ENCODE results near the gene AIFM3. TPM values are rescaled to one million over a fixed set of nuclear protein-coding genes. Genes with fewer than 3 reads are reported as not detected.

Gene AIFM3
- polyA plus RNA-seq, 12 donors, result 0.19 to 0.65 (median 0.42) TPM; not detected in 2

DNA sequence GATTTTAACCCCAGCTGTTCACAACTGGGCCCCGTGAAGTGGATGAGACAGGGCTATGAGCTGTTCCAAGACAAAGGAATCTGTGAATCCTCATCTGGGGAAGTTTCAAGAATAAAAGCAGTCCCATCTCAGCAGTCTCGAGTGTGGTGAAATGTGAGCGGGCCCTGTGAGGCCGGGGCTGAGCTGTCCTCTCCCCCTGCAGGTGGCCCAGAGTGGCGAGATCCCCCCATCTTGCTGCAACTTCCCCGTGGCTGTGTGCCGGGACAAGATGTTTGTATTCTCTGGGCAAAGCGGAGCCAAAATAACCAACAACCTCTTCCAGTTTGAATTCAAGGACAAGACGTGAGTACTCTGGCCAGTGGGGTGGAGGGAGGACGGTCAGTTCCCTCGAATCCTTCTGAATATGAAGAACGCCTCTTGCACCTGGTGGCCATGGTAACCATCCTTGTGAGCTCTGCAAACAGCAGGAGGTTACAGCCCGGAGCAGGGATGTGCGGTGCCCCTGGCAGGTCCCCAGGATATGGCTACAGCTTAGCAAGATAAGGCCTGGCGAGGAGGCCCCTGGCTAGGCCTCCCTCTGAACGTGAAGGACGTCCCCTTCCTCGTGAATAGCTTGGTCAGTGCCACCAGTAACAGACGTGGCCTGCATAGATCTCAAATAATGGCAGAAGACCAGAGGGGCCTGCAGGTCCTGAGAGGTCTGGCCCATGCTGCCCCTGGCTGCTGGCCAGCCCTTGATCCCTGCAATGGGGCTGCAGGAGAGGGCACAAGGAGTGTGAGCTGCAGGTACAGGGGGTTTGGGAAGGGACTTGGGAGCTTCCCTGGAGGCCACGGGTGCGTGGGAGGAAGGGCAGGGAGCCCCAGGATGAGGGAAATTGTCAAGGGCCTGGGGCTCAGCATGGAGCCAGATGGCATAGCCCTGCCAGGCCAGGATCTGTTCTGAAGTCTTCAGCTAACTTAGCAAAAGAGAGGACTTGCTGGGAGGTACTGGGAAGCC lies 23.4 kb downstream of the AIFM3 start:
- DNase-seq, result no peak

DNA sequence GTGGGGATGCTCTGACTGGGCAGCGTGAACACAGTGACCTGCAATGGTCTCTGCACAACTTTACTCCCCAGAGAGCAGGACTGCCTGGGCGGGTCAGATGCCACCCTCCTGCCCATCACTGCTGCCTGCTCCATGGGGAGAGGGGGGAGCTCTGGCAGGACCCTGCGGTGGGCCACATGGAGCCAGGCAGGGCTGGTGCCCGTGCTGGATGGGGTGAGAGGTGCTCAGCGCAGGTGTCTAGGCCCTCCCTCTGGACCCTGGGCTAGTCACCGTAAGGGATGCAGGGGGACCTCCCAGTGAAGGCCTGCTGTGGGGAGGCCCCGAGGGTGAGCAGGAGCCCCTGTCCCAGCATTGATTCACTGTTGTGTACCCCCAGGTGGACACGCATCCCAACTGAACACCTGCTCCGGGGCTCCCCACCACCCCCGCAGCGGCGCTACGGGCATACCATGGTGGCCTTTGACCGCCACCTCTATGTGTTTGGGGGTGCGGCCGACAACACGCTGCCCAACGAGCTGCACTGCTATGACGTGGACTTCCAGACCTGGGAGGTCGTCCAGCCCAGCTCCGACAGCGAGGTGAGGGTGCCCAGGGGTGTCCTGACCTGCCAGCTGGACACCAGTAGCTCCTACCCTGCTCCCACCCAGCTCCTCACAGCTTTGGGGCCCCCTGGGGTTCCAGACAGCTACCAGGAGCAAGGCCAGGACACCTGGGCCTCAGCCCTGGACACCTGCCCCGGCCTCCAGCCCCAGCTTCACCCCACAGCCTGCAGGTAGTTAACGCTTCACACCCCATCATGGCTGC lies 24.4 kb downstream of the AIFM3 start:
- no peak for DNase-seq

- DNase-seq, result no peak
Observed at GRCh38 chr22:20992056-20992442, 25.0 kb downstream of the AIFM3 start.

GRCh38 chr22:20992456-20993303 lies 25.6 kb downstream of the AIFM3 start:
- no peak for DNase-seq

GRCh38 chr22:20993304-20994127 lies 26.5 kb downstream of the AIFM3 start:
- no peak for DNase-seq

GRCh38 chr22:20994128-20994901 lies 27.3 kb downstream of the AIFM3 start:
- no peak for DNase-seq

GRCh38 chr22:20994902-20995241 lies 27.8 kb downstream of the AIFM3 start:
- no peak for DNase-seq

DNA sequence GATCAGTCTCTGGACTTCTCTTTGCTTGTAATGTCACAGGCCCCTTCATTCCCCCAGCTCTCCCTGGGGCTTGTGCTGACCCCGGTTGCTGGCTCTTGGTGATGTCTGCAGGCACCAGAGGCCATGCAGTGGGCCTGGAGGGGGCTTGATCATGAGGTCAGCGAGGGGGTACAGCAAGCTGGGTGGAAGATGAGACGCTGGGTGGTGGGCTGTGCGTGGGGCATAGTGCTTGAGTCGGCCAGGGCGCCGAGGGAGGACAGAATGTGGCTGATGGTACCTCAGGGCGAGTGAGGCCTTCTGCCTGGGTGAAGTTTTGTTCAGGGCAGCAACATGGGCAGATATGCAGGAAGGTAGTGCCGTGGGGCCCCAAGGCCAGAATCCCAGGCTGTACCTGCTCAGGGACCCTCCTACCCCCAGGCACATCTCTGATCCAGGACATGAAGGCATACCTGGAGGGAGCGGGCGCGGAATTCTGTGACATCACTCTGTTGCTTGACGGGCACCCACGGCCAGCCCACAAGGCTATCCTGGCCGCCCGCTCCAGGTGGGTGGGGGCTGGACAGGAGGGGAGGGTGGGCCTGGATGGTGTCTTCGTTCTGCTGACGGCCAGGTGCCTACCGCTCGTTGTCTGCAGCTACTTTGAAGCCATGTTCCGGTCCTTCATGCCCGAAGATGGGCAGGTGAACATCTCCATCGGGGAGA lies 28.4 kb downstream of the AIFM3 start:
- no peak for DNase-seq

DNA sequence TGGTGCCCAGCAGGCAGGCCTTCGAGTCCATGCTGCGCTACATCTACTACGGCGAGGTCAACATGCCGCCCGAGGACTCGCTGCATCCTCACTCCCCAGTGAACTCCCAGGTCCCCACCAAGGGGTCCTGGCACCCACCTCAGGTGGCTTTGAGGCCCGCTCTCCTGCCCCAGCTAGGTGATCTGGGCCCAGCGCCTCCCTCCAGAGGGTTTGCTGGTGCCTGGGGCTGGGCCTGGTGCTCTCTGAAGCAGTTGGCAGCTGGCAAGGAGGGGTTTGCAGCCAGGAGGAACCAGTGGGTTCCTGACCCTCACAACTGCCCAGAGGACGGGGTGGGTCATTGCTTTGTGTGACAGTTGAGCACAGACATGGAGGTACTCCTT lies 29.0 kb downstream of the AIFM3 start:
- DNase-seq, result no peak

GRCh38 chr22:20996598-20997535 lies 29.8 kb downstream of the AIFM3 start:
- no peak for DNase-seq

GRCh38 chr22:20997536-20998257 lies 30.6 kb downstream of the AIFM3 start:
- no peak for DNase-seq

DNA sequence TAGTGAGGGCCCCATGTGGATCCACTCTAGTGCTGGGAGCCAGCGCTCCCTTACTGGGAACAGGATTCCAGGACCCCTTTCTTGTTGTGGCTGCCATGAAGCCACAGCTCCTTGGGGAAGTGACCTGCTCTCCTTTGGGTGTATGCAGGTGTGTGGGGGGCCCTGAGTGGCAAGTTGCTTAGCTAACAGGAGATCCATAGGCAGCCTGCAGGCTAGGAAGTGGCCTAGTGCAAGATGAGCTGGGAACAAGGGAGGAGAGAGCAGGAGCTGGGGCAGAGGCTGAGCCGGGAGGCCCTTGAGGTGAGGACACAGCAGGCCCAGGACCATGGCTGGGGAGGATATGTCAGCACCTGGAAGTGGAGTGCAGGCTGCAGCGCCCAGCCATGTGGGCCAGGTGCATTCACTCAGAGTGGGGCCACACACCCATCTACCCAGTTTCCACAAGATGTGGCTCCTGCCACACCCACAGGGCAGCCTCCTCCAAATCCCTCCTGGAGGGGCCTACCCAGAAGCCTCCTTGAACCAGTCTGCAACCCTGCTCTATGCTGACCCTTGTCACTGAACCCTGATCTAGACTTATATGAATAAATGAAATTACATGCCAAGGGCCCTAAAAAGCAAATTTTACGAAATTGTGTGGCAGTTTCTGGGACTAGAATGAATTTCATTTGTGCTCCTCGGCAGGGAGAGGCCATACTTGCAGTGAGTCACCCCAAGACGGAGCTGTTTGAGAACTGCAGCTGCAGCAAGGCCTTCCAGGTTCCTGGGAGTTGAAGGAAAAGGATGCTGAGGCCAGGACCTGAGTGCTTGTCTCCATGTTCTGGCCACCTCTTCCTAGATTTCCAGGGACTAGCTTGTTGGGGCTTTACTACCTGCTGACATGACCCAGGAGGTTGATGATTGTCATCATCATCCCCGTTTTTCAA lies 31.6 kb downstream of the AIFM3 start:
- no peak for DNase-seq

DNA sequence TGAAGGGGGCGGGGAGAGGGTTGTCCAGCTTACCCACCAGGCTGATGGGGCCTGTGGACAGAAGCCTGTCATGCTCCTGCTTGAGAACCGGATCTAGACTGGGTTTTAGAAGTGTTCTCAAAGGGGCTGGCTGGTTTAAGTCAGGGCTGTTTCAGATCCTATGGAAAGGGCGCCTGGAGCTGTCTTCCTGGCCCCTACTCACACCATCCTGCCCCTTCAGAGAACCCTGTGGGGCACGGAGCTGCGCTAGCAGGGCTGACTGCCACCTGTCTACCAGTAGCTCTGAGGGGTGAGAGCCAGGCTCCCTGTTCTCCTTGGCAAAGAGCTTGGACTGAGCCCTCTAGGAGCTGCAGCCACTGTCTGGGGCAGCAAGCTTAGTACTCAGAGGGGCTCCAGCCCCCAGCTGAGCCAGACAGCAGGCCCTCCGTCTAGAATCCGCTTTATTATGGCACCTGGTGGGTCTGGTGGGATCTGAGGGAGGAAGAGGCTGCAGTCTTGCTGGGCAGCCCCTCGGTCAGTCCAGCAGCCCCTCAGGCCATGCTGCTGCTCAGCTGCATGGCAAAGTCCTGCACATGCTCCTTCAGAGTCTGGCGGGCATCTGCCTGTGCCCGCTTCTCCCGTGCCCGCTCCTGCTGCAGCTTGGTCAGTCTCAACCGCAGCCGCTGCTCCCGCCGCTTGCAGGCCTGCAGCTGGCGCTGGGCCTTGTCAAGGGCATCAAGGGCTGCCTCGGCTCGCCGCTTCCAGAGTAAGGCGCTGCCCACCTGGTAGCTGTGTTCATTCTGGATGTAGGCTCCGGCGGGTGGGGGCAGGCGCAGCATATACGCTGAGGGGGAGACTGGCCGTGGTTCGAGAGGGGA lies 32.5 kb downstream of the AIFM3 start:
- DNase-seq, result no peak

DNA sequence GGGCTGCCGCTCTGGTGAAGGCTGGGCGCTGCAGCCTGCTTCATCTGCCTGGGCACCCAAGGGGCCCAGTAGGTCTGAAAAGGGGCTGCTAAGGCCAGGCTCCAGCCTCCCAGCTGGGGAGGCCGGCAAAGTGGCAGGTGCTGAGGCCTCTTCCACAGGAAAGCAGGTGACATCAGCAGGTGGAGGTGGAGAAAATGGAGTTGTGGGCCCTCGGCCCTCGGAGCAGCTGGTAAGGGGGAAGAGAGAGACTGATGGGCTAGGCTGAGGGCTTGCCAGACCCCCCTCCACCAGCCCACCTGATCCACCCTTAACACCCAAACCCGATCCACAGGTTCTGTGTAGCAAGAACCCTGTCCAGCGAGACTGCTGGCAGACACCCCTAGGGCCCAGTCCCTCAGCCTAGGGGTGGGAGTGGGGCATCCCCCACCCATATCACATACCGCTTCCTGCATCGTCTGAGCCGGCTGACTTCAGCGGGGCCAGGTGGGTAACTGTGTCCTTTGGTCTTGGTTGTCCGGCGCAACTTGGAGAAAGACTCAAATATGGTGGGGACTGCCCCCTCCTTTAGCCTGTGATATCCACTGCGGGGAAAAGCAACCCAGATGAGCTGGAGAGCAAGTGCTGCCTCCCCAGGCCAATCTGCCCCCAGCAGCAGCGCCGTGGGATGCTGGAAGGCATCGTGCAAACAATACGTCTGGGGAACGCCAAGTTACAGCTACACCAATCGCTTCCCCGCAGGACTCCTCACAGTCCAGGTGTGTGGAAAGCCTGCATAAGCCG lies 33.3 kb downstream of the AIFM3 start:
- DNase-seq, result no peak
